HG02678 (cell line): Measurements from ENCODE around the gene SLC35F1.
"Not testable (repeated sequence)": the region's sequence is repeated elsewhere in the genome, so short reads cannot be mapped to it uniquely, and the experiment has no call there.

ENCODE experiments used
- ATAC-seq: cut with Tn5 transposase; IDR thresholded peaks from one replicate; pipeline ENCODE4 v1.9.1; 2021; ENCODE audit warnings: mild to moderate bottlenecking, moderate library complexity; ENCODE audit not compliant: unreplicated experiment

Gene SLC35F1

GRCh38 chr6:117906958-117907600 lies at the start of gene SLC35F1:
SLC35F1 (plus strand) TSS chr6:117907264.
- ATAC-seq: peak; percentile 67

- not testable (repeated sequence) for ATAC-seq
These were observed 48.5 kb upstream of the SLC35F1 start for GRCh38 chr6:117858601-117859000.

GRCh38 chr6:117861545-117861944 lies 45.5 kb upstream of the SLC35F1 start:
- ATAC-seq: no peak

GRCh38 chr6:117866561-117866960 lies 40.5 kb upstream of the SLC35F1 start:
- ATAC-seq: no peak

GRCh38 chr6:117870486-117871242 lies 36.4 kb upstream of the SLC35F1 start:
- peak; percentile 64 for ATAC-seq

- ATAC-seq: no peak
These were observed 26.2 kb upstream of the SLC35F1 start for GRCh38 chr6:117880824-117881223.

GRCh38 chr6:117890172-117890571 lies 16.9 kb upstream of the SLC35F1 start:
- ATAC-seq: no peak

GRCh38 chr6:117906507-117906957 lies 532 bp upstream of the SLC35F1 start:
- ATAC-seq: peak; percentile 35

- ATAC-seq: peak; percentile 13
These were observed 659 bp downstream of the SLC35F1 start for GRCh38 chr6:117907601-117908245.

- ATAC-seq: no peak
These were observed 1.4 kb downstream of the SLC35F1 start for GRCh38 chr6:117908246-117909068.

- ATAC-seq: no peak
These were observed 2.6 kb downstream of the SLC35F1 start for GRCh38 chr6:117909638-117910037.

- ATAC-seq: no peak
These were observed 3.5 kb downstream of the SLC35F1 start for GRCh38 chr6:117910549-117910948.

GRCh38 chr6:117911150-117911549 lies 4.1 kb downstream of the SLC35F1 start:
- no peak for ATAC-seq

- no peak for ATAC-seq
These were observed 4.6 kb downstream of the SLC35F1 start for GRCh38 chr6:117911660-117912059.

GRCh38 chr6:117915846-117916245 lies 8.8 kb downstream of the SLC35F1 start:
- no peak for ATAC-seq

- ATAC-seq: no peak
These were observed 9.4 kb downstream of the SLC35F1 start for GRCh38 chr6:117916483-117916882.

- ATAC-seq: no peak
These were observed 10.1 kb downstream of the SLC35F1 start for GRCh38 chr6:117917176-117917575.

- no peak for ATAC-seq
These were observed 11.4 kb downstream of the SLC35F1 start for GRCh38 chr6:117918454-117918853.

- ATAC-seq: no peak
These were observed 12.2 kb downstream of the SLC35F1 start for GRCh38 chr6:117919275-117919674.

GRCh38 chr6:117919775-117920729 lies 13.0 kb downstream of the SLC35F1 start:
- ATAC-seq: no peak
